ENCODE measurements around the gene THRA. TPM values are rescaled to one million over a fixed set of nuclear protein-coding genes. Genes with fewer than 3 reads are reported as not detected.

The THRA gene
- polyA plus RNA-seq, 1 donor (not counting 4 experiments of a cell fraction or from before 2014, with no cell fraction given), result 4.5 TPM

DNA sequence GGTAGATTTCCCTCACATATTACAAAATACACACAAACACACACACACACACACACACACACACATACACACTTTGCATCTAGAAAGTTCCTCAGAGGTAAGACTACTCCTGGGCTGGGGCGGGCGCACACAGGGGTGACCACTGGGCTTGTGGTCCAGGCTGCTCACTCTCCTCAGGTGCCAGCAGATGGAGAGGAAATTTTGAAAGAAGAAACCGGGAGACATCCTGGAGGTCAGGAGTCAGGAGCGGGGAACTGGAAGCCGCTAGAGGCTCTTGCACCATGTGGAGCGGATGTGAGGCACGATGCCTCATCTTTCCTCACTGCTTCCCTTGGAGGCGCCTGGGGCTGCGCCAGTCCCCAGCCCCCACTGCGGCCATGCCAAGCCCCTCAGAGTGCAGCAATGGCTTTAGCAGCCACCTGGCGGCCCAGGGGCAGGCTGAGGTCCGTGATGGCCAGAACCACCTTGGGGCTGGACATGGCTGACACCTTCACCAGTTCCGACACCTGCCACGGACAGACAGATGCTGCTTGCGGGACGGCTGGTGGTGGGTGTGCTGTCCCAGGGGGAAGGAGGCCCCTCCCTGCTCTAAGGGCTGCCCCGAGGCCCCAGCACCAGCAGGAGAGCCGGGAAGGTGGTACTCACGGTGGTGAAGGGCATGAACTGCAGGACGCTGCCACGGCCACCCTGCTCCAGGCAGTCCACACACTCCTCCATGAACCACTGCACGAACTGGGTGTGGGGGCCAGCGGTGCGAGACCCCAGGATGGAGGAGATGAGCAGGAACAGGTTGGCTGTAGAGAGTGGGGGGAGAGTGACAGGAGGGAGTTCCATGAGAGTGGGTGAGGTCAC lies 43.4 kb upstream of the THRA start:
- FAIRE-seq (no peak), DNase-seq (ENCODE audit: low read depth, low spot score) (no peak)
- Histone ChIP-seq H3K9ac (ENCODE audit: control insufficient read depth, extremely low read depth, insufficient read depth, low read length) (no peak overlapping the region), H3K79me2 (ENCODE audit: control insufficient read depth, insufficient read depth, low read length) (peaks cover 2% of the 10 kb centered on the region), H3K27me3 (ENCODE audit: control insufficient read depth, extremely low read depth, insufficient read depth, low read length) (no peaks in the 10 kb centered on the region), H3K4me3 (ENCODE audit: control insufficient read depth in 2 of 3, extremely low read depth in 1 of 3, insufficient read depth in 2 of 3, low read depth in 1 of 3, low read length in 3 of 3) (no peak overlapping the region), H3K27ac (ENCODE audit: control insufficient read depth, insufficient read depth, low read length) (no peak overlapping the region), H3K4me1 (ENCODE audit: control insufficient read depth, extremely low read depth, insufficient read depth, low read length) (peaks cover 51% of the 10 kb centered on the region), H3K4me2 (ENCODE audit: control insufficient read depth, extremely low read depth, insufficient read depth, low read depth, low read length) (no peak overlapping the region), H3K36me3 (ENCODE audit: control insufficient read depth in 2 of 2, extremely low read depth in 1 of 2, insufficient read depth in 2 of 2, low read length in 2 of 2) (peaks cover 3 to 30% of the 10 kb centered on the region in 2 experiments), H3K9me1 (ENCODE audit: control insufficient read depth, extremely low read depth, insufficient read depth, low read length) (peaks cover 2% of the 10 kb centered on the region), H2AFZ (ENCODE audit: control insufficient read depth, low read length) (no peak overlapping the region), H3K9me3 (ENCODE audit: control insufficient read depth, low read depth, low read length) (no peaks in the 10 kb centered on the region), H4K20me1 (ENCODE audit: control insufficient read depth, extremely low read depth, insufficient read depth, low read length) (no peaks in the 10 kb centered on the region)
- TF ChIP-seq, protein P1, sequence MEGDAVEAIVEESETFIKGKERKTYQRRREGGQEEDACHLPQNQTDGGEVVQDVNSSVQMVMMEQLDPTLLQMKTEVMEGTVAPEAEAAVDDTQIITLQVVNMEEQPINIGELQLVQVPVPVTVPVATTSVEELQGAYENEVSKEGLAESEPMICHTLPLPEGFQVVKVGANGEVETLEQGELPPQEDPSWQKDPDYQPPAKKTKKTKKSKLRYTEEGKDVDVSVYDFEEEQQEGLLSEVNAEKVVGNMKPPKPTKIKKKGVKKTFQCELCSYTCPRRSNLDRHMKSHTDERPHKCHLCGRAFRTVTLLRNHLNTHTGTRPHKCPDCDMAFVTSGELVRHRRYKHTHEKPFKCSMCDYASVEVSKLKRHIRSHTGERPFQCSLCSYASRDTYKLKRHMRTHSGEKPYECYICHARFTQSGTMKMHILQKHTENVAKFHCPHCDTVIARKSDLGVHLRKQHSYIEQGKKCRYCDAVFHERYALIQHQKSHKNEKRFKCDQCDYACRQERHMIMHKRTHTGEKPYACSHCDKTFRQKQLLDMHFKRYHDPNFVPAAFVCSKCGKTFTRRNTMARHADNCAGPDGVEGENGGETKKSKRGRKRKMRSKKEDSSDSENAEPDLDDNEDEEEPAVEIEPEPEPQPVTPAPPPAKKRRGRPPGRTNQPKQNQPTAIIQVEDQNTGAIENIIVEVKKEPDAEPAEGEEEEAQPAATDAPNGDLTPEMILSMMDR (optimal IDR thresholded peaks at IDR 0.05 in 1 of 3, IDR thresholded peaks at IDR 0.05 in 1 of 3, conservative IDR thresholded peaks at IDR 0.05 in 1 of 3; ENCODE audit: extremely low read depth in 1 of 3, insufficient read depth in 2 of 3, low read length in 3 of 3), result no peak
- no peak for TF ChIP-seq EZH2 (IDR thresholded peaks at IDR 0.05; ENCODE audit: low read length)
- dilution Hi-C loops (cut with MboI; ENCODE audit: extremely low pct_ligation_motif_present, low sequenced_read_pairs), result no loop called here

DNA sequence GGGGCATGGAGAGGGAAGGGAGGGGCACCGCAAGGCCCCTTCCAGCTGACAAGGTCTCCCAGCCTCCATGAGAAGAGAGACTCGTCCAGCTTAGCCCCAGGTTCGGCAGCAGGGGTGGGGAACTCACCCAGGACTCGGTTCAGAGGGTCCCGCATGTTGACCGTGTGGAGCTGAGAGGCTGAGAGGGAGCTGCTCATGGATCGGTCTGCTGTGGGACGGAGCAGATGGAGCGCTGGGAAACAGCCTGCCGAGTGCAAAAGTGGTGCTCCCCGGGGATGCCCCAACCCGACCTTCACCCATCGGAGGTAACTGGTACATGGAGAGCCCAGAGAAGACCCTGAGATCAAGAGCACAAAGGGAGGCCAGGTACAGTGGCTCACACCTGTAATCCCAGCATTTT lies 42.6 kb upstream of the THRA start:
- dilution Hi-C loops (cut with MboI; ENCODE audit: extremely low pct_ligation_motif_present, low sequenced_read_pairs), result no loop called here
- Histone ChIP-seq H3K79me2 (ENCODE audit: control insufficient read depth, insufficient read depth, low read length) (peaks cover 2% of the 10 kb centered on the region), H3K4me2 (ENCODE audit: control insufficient read depth, extremely low read depth, insufficient read depth, low read depth, low read length) (no peak overlapping the region), H3K36me3 (ENCODE audit: control insufficient read depth in 2 of 2, extremely low read depth in 1 of 2, insufficient read depth in 2 of 2, low read length in 2 of 2) (peaks cover 3 to 36% of the 10 kb centered on the region in 2 experiments), H3K27ac (ENCODE audit: control insufficient read depth, insufficient read depth, low read length) (no peak overlapping the region), H3K9me3 (ENCODE audit: control insufficient read depth, low read depth, low read length) (no peaks in the 10 kb centered on the region), H2AFZ (ENCODE audit: control insufficient read depth, low read length) (no peak overlapping the region), H3K27me3 (ENCODE audit: control insufficient read depth, extremely low read depth, insufficient read depth, low read length) (no peaks in the 10 kb centered on the region), H3K9me1 (ENCODE audit: control insufficient read depth, extremely low read depth, insufficient read depth, low read length) (peaks cover 2% of the 10 kb centered on the region), H3K4me1 (ENCODE audit: control insufficient read depth, extremely low read depth, insufficient read depth, low read length) (peaks cover 48% of the 10 kb centered on the region), H3K9ac (ENCODE audit: control insufficient read depth, extremely low read depth, insufficient read depth, low read length) (no peak overlapping the region), H4K20me1 (ENCODE audit: control insufficient read depth, extremely low read depth, insufficient read depth, low read length) (no peaks in the 10 kb centered on the region), H3K4me3 (ENCODE audit: control insufficient read depth in 2 of 3, extremely low read depth in 1 of 3, insufficient read depth in 2 of 3, low read depth in 1 of 3, low read length in 3 of 3) (no peak overlapping the region)
- DNase-seq (ENCODE audit: low read depth, low spot score) (no peak), FAIRE-seq (no peak)
- TF ChIP-seq EZH2 (IDR thresholded peaks at IDR 0.05; ENCODE audit: low read length), result no peak
- TF ChIP-seq, protein P1 (optimal IDR thresholded peaks at IDR 0.05 in 1 of 3, IDR thresholded peaks at IDR 0.05 in 1 of 3, conservative IDR thresholded peaks at IDR 0.05 in 1 of 3; ENCODE audit: extremely low read depth in 1 of 3, insufficient read depth in 2 of 3, low read length in 3 of 3), result no peak
